Common myeloid progenitor, CD34-positive (primary cell): ENCODE measurements around the gene TAF15.

Experiments used
- CTCF ChIA-PET: fragments of 350-600 bp; sonication (Branson Sonifier 250); formaldehyde crosslinking; loops from one replicate; lab custom pipeline; 2021; ENCODE audit warnings: antibody characterized with exemption; lab: Charles Lee
- POLR2A ChIA-PET: fragments of 350-600 bp; sonication (Branson Sonifier 250); formaldehyde crosslinking; loops from one replicate; lab custom pipeline; 2021; ENCODE audit warnings: antibody characterized with exemption; lab: Charles Lee
- DNase-seq, 3 donors: peaks; one replicate each; pipeline versions ENCODE4 v3.0.0 to v3.0.0-alpha.2; 2013
- H3K27ac ChIP-seq, 2 experiments: 1 replicate in 1 of 2; 2 replicates in 1 of 2; pipeline ENCODE4 v1.7.0; 2013; ENCODE audit warnings: inconsistent platforms in 2 of 2, low read length in 2 of 2, mild to moderate bottlenecking in 2 of 2, low read depth in 1 of 2, moderate library complexity in 1 of 2; ENCODE audit not compliant: severe bottlenecking in 2 of 2, insufficient read depth in 1 of 2, poor library complexity in 1 of 2
- H3K27me3 ChIP-seq, 5 experiments: replicated peaks in 2 of 5; 1 replicate in 3 of 5; 2 replicates in 2 of 5; pipeline versions ENCODE4 v1.6.1 to v1.7.0; 2013; ENCODE audit warnings: low read length in 4 of 5, mild to moderate bottlenecking in 2 of 5, moderate library complexity in 2 of 5, inconsistent platforms in 1 of 5; ENCODE audit not compliant: insufficient read depth in 5 of 5, control insufficient read depth in 4 of 5
- H3K36me3 ChIP-seq, 4 experiments: 1 replicate in 2 of 4; 2 replicates in 2 of 4; pipeline versions ENCODE4 v1.6.1 to v1.7.0; 2013; ENCODE audit warnings: low read length in 3 of 4, control low read depth in 1 of 4, mild to moderate bottlenecking in 1 of 4; ENCODE audit not compliant: control insufficient read depth in 4 of 4, insufficient read depth in 4 of 4
- H3K4me1 ChIP-seq, 4 experiments: 1 replicate in 3 of 4; 2 replicates in 1 of 4; pipeline versions ENCODE4 v1.6.1 to v1.7.1; 2013; ENCODE audit warnings: low read length in 3 of 4, mild to moderate bottlenecking in 3 of 4, control low read depth in 1 of 4, inconsistent platforms in 1 of 4, moderate library complexity in 1 of 4; ENCODE audit not compliant: control insufficient read depth in 4 of 4, insufficient read depth in 4 of 4; ENCODE audit errors: control extremely low read depth in 1 of 4
- H3K4me3 ChIP-seq, 7 experiments: 1 replicate in 4 of 7; 2 replicates in 3 of 7; pipeline versions ENCODE4 v1.5.1 to v1.7.0; 2013; ENCODE audit warnings: mild to moderate bottlenecking in 7 of 7, low read length in 6 of 7, moderate library complexity in 6 of 7, inconsistent platforms in 2 of 7, low read depth in 2 of 7, control low read depth in 1 of 7; ENCODE audit not compliant: insufficient read depth in 4 of 7, control insufficient read depth in 1 of 7; ENCODE audit errors: extremely low read depth in 1 of 7
- H3K9me3 ChIP-seq, 5 experiments: 1 replicate in 4 of 5; 2 replicates in 1 of 5; pipeline versions ENCODE4 v1.6.1 to v1.7.1; 2013; ENCODE audit warnings: low read length in 4 of 5, mild to moderate bottlenecking in 2 of 5, inconsistent platforms in 1 of 5, low read depth in 1 of 5, moderate library complexity in 1 of 5; ENCODE audit not compliant: control insufficient read depth in 4 of 5, insufficient read depth in 2 of 5; ENCODE audit errors: control extremely low read depth in 1 of 5
- WGBS: methylation state at CpG from one replicate; pipeline ENCODE4 v1.1.5; 2013; ENCODE audit not compliant: insufficient coverage; 5-methylcytosine and 5-hydroxymethylcytosine counted together

Gene TAF15

DNA sequence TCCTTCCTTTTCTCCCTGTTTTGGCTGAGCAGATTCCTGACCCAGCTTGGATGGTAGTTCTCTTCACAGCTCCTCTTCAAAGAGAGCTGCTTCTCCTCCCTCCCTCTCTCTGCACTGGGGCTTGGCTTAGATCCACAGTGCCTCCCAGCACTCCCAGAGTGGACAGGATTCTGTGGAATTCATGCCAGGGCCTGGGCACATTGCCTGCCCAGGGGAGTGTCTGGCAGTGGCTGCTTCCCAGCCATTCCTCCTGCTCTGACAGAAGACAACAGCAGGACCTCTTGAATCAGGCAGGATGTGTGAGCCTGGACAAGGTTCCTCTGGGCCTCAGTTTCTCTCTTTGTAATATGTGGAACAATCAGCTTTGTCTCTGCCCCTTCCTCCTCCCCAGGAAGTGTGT lies 9.3 kb upstream of the TAF15 start:
- Histone ChIP-seq H3K4me1 (peaks cover 0 to 54% (median 44%) of the 10 kb centered on the region in 4 experiments), H3K27ac (no peak overlapping the region), H3K4me3 (no peak overlapping the region), H3K27me3 (no peaks in the 10 kb centered on the region), H3K36me3 (peaks cover 0 to 2% (median 0%) of the 10 kb centered on the region in 4 experiments), H3K9me3 (no peaks in the 10 kb centered on the region)
- ChIA-PET CTCF (interaction anchor here (1.0 to 10.3 kb wide), 6 partner anchors 9 to 187 kb away, joined by 3 to 139 read pairs (median 6); no protein-coding TSS in a partner anchor), POLR2A (interaction anchor here (1.3 kb wide), 1 partner anchor 36 kb away, joined by 5 read pairs; no protein-coding TSS in a partner anchor)
- DNase-seq = no peak

DNA sequence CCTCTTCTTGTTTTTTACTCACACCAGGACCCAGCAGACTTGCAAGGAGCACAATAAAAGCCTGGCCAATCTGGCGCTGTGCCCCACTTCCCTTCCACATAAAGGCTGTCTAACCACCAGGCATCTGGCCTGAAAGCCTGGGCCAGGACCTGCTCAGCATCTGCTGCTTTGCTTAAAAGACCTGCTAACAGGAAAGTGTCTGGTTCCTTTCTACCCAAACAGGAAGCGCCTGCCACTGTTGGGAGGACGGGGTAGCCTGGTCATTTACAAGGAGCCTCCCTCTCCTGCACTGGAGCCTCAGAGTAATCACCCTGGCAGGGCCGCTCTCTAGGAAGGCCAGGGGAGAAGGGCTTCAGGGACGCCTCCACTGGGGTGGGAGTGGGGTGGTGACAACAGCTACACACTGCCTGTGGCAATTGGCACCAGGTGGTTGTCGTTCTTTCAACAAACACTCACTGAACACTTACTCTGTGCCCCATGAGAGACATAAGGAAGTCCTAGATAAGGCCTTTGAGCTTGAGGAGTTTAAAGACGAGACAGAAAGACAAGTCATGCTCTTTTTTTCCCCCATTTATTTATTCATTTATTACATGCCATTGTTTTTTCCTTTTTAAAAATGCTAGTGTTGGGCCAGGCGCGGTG lies 7.6 kb upstream of the TAF15 start:
- ChIA-PET CTCF (interaction anchor here (0.9 to 1.4 kb wide), 7 partner anchors 9 to 38 kb away, joined by 4 to 8 read pairs (median 5); no protein-coding TSS in a partner anchor), POLR2A (interaction anchor here (0.7 kb wide), 1 partner anchor 9 kb away, joined by 4 read pairs; no protein-coding TSS in a partner anchor)
- peak overlapping the region; percentile 46 to 82 for H3K27ac ChIP-seq
- peaks cover 0 to 2% (median 0%) of the 10 kb centered on the region in 4 experiments for H3K36me3 ChIP-seq
- peaks cover 0 to 45% (median 37%) of the 10 kb centered on the region in 4 experiments for H3K4me1 ChIP-seq
- peak; percentile 95 to 100 (median 100) for DNase-seq
- H3K27me3 ChIP-seq = no peaks in the 10 kb centered on the region
- 28% methylated on average over 5 of the region's 9 CpGs for WGBS
- H3K9me3 ChIP-seq = no peaks in the 10 kb centered on the region
- peak overlapping the region in 3 of 7 experiments; percentile 2 to 64 (median 16) for H3K4me3 ChIP-seq

DNA sequence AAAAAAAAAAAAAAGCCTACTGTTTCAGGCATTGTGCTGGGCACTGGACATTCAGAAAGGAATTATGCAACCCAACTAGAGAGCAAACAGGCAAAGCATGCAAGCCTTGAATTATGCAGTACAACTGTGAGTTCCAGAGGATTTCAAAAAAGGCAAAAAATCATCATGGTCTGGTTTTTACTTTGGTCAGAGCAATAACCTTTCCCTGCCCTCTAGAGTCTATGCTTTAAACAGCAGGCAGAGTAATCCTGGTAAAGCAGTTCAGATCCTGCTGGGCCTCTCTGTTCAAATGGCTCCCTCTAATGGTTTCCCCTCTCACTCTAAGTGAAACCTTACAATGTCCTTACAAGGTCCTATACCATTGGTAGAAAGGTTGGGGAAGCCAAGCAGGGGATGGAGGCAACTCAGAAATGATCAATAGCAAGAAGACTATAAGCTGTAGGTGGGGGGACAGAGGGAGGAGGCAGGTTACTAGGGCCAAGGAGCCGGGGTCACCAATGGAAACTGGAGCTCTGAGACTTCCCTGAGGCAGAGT lies 4.6 kb upstream of the TAF15 start:
- no peaks in the 10 kb centered on the region for H3K27me3 ChIP-seq
- CTCF ChIA-PET = interaction anchor here (0.6 to 18.6 kb wide), 18 partner anchors 9 to 211 kb away, joined by 3 to 482 read pairs (median 5); partner anchors contain the start of genes C17orf50 and MMP28
- POLR2A ChIA-PET = interaction anchor here (3.2 kb wide), 1 partner anchor 40 kb away, joined by 9 read pairs; no protein-coding TSS in a partner anchor
- no peak overlapping the region for H3K4me3 ChIP-seq
- DNase-seq = peak; percentile 92 to 94 (median 92)
- H3K4me1 ChIP-seq = peaks cover 0 to 57% (median 48%) of the 10 kb centered on the region in 4 experiments
- WGBS = no CpG with 5 or more reads among the region's 1 CpG
- H3K36me3 ChIP-seq = no peaks in the 10 kb centered on the region
- no peak overlapping the region for H3K27ac ChIP-seq
- H3K9me3 ChIP-seq = no peaks in the 10 kb centered on the region

DNA sequence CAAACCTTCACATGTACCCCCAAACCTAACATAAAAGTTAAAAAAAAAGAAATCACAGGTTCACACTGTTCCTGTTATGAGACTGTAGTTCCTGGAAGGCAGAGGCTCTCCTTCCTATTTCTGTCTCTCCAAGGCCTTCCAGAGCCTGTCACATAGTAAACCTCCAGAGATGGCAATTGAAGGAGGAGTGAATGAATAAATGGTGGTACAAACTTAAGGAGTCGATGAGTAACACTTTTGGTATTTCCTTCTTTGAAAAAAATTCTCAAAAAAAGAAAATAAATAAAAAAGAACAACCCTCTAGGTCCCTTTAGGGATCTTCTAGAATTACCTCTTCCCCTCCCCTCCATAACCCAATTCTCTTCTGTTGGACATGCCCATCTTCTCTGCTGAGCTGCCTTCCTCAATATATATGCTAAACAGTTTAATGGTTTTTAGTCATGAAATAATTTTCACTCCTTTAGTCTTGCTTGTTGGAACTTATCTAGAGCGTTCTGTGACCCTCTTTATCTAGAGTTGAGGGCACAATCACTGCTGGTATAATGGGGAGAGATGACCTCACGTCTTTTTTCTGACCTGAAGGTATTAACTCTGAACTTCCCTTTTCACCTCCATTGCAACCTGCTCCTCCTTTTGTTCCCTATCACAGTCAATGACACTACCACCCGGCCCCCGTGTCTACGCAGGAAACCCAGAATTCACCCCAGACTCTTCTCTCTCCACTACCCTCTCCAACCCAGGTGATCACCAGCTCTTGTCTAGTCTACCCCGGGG lies 1.7 kb upstream of the TAF15 start:
- Histone ChIP-seq H3K4me1 (peaks cover 13 to 57% (median 42%) of the 10 kb centered on the region in 4 experiments), H3K9me3 (no peaks in the 10 kb centered on the region), H3K4me3 (peak overlapping the region in 2 of 7 experiments; percentile 99), H3K27ac (no peak overlapping the region), H3K27me3 (no peaks in the 10 kb centered on the region), H3K36me3 (peaks cover 0 to 4% (median 0%) of the 10 kb centered on the region in 4 experiments)
- WGBS = 78% methylated on average over 5 of the region's 7 CpGs
- ChIA-PET CTCF (interaction anchor here (0.9 to 18.6 kb wide), 15 partner anchors 10 to 737 kb away, joined by 3 to 482 read pairs (median 4); partner anchors contain the start of gene C17orf50), POLR2A (interaction anchor here (1.1 kb wide), 1 partner anchor 40 kb away, joined by 3 read pairs; no protein-coding TSS in a partner anchor)
- DNase-seq = no peak

DNA sequence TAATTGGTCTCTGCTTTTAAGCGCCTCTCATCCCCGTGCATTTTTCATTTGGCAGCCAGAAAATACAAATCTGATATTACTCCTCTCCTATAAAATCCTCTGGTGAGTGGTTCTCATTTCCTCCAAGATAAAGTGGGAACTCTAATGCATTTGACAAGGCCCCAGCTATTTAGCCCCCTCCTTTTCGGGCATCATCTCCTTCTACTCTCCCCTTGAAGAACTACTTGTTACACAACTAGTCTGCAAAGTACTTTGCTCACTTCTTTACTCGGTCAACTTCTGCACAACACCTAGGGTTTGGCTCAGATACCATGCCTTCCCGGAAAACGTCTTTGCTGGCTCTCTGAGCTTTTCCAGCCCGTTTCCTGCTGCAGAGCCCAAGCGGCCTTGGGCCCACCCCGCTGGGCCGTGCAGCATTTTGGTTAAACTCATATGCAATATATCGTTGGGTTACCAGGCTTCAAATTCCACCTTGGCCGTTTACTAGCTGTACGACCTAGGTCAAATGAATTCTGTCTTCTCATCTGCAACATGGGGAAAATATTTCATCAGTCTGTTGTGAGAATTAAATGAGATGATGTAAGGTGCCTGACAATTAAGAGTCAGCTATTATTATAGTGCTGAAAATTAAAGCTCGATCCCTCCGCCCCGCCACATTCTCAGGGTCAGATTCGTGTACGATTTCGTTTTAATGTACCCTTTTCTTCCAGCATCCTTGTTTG lies 883 bp upstream of the TAF15 start:
- peak overlapping the region; percentile 94 to 97 for H3K27ac ChIP-seq
- peak overlapping the region; percentile 26 to 99 (median 92) for H3K4me3 ChIP-seq
- H3K4me1 ChIP-seq = peaks cover 13 to 54% (median 39%) of the 10 kb centered on the region in 4 experiments
- no peaks in the 10 kb centered on the region for H3K9me3 ChIP-seq
- H3K36me3 ChIP-seq = peaks cover 0 to 8% (median 0%) of the 10 kb centered on the region in 4 experiments
- WGBS = 28% methylated on average over 16 of the region's 19 CpGs
- CTCF ChIA-PET = interaction anchor here (0.8 to 18.6 kb wide), 19 partner anchors 9 to 738 kb away, joined by 3 to 482 read pairs (median 4); partner anchors contain the start of gene C17orf50
- no peak for DNase-seq
- no peaks in the 10 kb centered on the region for H3K27me3 ChIP-seq
- POLR2A ChIA-PET = interaction anchor here (0.6 to 1.6 kb wide), 5 partner anchors 41 to 220 kb away, joined by 3 to 22 read pairs (median 3); no protein-coding TSS in a partner anchor

DNA sequence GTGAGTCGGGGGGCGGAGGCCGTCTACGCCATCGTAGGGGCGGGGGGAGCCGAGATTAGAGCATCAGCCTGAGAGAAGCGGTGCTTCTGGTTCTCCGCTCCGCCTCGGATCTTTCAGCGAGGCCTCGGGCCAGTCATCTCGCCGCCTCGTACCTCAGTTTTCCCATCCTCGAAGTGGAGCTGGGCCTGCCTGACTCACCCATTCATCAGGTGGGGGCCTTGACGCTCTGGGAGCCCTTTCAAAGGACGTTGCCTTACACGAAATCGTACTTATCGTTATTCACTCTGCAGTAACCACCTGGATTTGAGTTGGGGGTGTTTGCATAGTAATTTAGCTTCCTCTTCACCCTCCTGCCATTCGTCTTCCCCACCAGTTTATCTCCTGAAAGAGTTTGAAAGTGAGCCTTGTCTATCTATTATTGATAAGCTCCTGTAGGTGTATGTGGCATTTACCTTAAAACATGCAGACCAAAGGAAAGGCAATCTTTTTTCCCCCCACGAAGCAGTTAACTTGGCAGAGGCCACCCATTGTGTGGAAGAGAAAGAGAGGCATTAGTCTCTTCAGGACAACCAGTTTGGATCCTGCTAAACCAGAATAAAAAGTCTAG lies 674 bp downstream of the TAF15 start:
- no peak for DNase-seq
- CTCF ChIA-PET = interaction anchor here (1.3 to 18.6 kb wide), 6 partner anchors 7 to 196 kb away, joined by 3 to 482 read pairs (median 10); partner anchors contain the start of gene C17orf50
- peak overlapping the region; percentile 87 to 99 (median 93) for H3K4me3 ChIP-seq

More for the DNA sequence above, 674 bp downstream of the TAF15 start:
- Histone ChIP-seq H3K27ac (peak overlapping the region; percentile 94 to 97), H3K9me3 (no peaks in the 10 kb centered on the region), H3K36me3 (peaks cover 0 to 8% (median 0%) of the 10 kb centered on the region in 4 experiments), H3K4me1 (peaks cover 13 to 45% (median 33%) of the 10 kb centered on the region in 4 experiments), H3K27me3 (no peaks in the 10 kb centered on the region)
- POLR2A ChIA-PET = interaction anchor here (0.7 to 1.6 kb wide), 4 partner anchors 10 to 197 kb away, joined by 3 to 22 read pairs (median 4); no protein-coding TSS in a partner anchor
- 0% methylated on average over 22 of the region's 24 CpGs for WGBS
